ENCODE measurements around the gene CCNF. TPM values are rescaled to one million over a fixed set of nuclear protein-coding genes. Genes with fewer than 3 reads are reported as not detected.
A peak's percentile ranks its signal among the peaks of the same experiment; 100 is the strongest.
"Not testable (repeated sequence)": the region's sequence is repeated elsewhere in the genome, so short reads cannot be mapped to it uniquely, and the experiment has no call there.

CCNF gene
- 6.8 TPM for total RNA-seq
- polyA plus RNA-seq, result 1 to 10 TPM; 3.3 to 6.9 (median 5.8) TPM

- Histone ChIP-seq H3K27me3 (ENCODE audit: control insufficient read depth, insufficient read depth, low read length) (no peaks in the 10 kb centered on the region), H3K4me1 (ENCODE audit: control insufficient read depth, insufficient read depth, low read length, poor library complexity, severe bottlenecking) (peaks cover 20% of the 10 kb centered on the region), H3K9me3 (ENCODE audit: control insufficient read depth in 2 of 2, low read length in 2 of 2) (no peaks in the 10 kb centered on the region), H3K4me3 (ENCODE audit: low read depth, low read length) (peak within 1 kb of the TSS; percentile 65), H3K27ac (ENCODE audit: insufficient read depth, low read length, poor library complexity, severe bottlenecking) (peak within 1 kb of the TSS; percentile 55), H3K36me3 (ENCODE audit: control insufficient read depth, insufficient read depth, low read length) (peaks cover 6% of the 10 kb centered on the region)
- H3K27me3 Mint-ChIP-seq, result peaks cover 6% of the 10 kb centered on the region
- peak; percentile 96 for ATAC-seq (ENCODE audit: low read depth in 2 of 2)
- H3K27ac Mint-ChIP-seq, result peak within 1 kb of the TSS; percentile 66 to 92 (median 87)
- H3K4me3 Mint-ChIP-seq, result peak within 1 kb of the TSS; percentile 91 to 96 (median 94)
- peak; percentile 92 to 97 (median 97) for DNase-seq
- peaks cover 0 to 1% (median 0%) of the 10 kb centered on the region in 7 donors for H3K9me3 Mint-ChIP-seq
- H3K4me1 Mint-ChIP-seq, result peaks cover 4 to 23% (median 13%) of the 10 kb centered on the region in 4 donors
- H3K36me3 Mint-ChIP-seq, result peaks cover 3% of the 10 kb centered on the region
These were observed at the start of gene CCNF for GRCh38 chr16:2429034-2429770. Gene CCNF (plus strand): TSS chr16:2429447. CDS start chr16:2429482, 35 bp downstream.

- Histone ChIP-seq H3K9me3 (ENCODE audit: control insufficient read depth in 2 of 2, low read length in 2 of 2) (no peaks in the 10 kb centered on the region), H3K4me3 (ENCODE audit: low read depth, low read length) (no peak overlapping the region), H3K36me3 (ENCODE audit: control insufficient read depth, insufficient read depth, low read length) (no peaks in the 10 kb centered on the region), H3K27me3 (ENCODE audit: control insufficient read depth, insufficient read depth, low read length) (peaks cover 4% of the 10 kb centered on the region), H3K4me1 (ENCODE audit: control insufficient read depth, insufficient read depth, low read length, poor library complexity, severe bottlenecking) (no peaks in the 10 kb centered on the region), H3K27ac (ENCODE audit: insufficient read depth, low read length, poor library complexity, severe bottlenecking) (no peak overlapping the region)
- no peak overlapping the region for H3K27ac Mint-ChIP-seq
- ATAC-seq (ENCODE audit: low read depth in 2 of 2) (no peak), DNase-seq (no peak)
- peaks cover 31% of the 10 kb centered on the region for H3K27me3 Mint-ChIP-seq
- H3K4me3 Mint-ChIP-seq, result no peak overlapping the region
- peaks cover 0 to 3% (median 1%) of the 10 kb centered on the region in 7 donors for H3K9me3 Mint-ChIP-seq
- peaks cover 0 to 4% (median 0%) of the 10 kb centered on the region in 4 donors for H3K4me1 Mint-ChIP-seq
- H3K36me3 Mint-ChIP-seq, result no peaks in the 10 kb centered on the region
These were observed 45.7 kb upstream of the CCNF start for GRCh38 chr16:2383501-2383900.

GRCh38 chr16:2384426-2384825 is 44.8 kb upstream of the CCNF start:
- H3K4me3 Mint-ChIP-seq, result no peak overlapping the region
- no peaks in the 10 kb centered on the region for H3K4me1 ChIP-seq (ENCODE audit: control insufficient read depth, insufficient read depth, low read length, poor library complexity, severe bottlenecking)
- H3K36me3 Mint-ChIP-seq, result no peaks in the 10 kb centered on the region
- no peak overlapping the region for H3K27ac Mint-ChIP-seq
- peaks cover 0 to 6% (median 1%) of the 10 kb centered on the region in 7 donors for H3K9me3 Mint-ChIP-seq
- H3K9me3 ChIP-seq (ENCODE audit: control insufficient read depth in 2 of 2, low read length in 2 of 2), result peaks cover 0 to 2% of the 10 kb centered on the region in 2 experiments
- no peak overlapping the region for H3K4me3 ChIP-seq (ENCODE audit: low read depth, low read length)
- ATAC-seq (ENCODE audit: low read depth in 2 of 2) (no peak), DNase-seq (no peak)
- no peak overlapping the region for H3K27ac ChIP-seq (ENCODE audit: insufficient read depth, low read length, poor library complexity, severe bottlenecking)
- H3K27me3 Mint-ChIP-seq, result peaks cover 34% of the 10 kb centered on the region
- H3K4me1 Mint-ChIP-seq, result peaks cover 0 to 4% (median 0%) of the 10 kb centered on the region in 4 donors
- H3K36me3 ChIP-seq (ENCODE audit: control insufficient read depth, insufficient read depth, low read length), result no peaks in the 10 kb centered on the region
- H3K27me3 ChIP-seq (ENCODE audit: control insufficient read depth, insufficient read depth, low read length), result peaks cover 4% of the 10 kb centered on the region

GRCh38 chr16:2385190-2385836 is 43.9 kb upstream of the CCNF start:
- H3K27ac Mint-ChIP-seq, result no peak overlapping the region
- peaks cover 38% of the 10 kb centered on the region for H3K27me3 Mint-ChIP-seq
- no peak overlapping the region for H3K4me3 Mint-ChIP-seq
- no peaks in the 10 kb centered on the region for H3K36me3 Mint-ChIP-seq
- Histone ChIP-seq H3K4me1 (ENCODE audit: control insufficient read depth, insufficient read depth, low read length, poor library complexity, severe bottlenecking) (no peaks in the 10 kb centered on the region), H3K36me3 (ENCODE audit: control insufficient read depth, insufficient read depth, low read length) (no peaks in the 10 kb centered on the region), H3K9me3 (ENCODE audit: control insufficient read depth in 2 of 2, low read length in 2 of 2) (peaks cover 0 to 2% of the 10 kb centered on the region in 2 experiments), H3K4me3 (ENCODE audit: low read depth, low read length) (no peak overlapping the region), H3K27me3 (ENCODE audit: control insufficient read depth, insufficient read depth, low read length) (peaks cover 4% of the 10 kb centered on the region), H3K27ac (ENCODE audit: insufficient read depth, low read length, poor library complexity, severe bottlenecking) (no peak overlapping the region)
- ATAC-seq (ENCODE audit: low read depth in 2 of 2), result no peak
- no peak for DNase-seq
- peaks cover 0 to 6% (median 2%) of the 10 kb centered on the region in 7 donors for H3K9me3 Mint-ChIP-seq
- peaks cover 0 to 4% (median 0%) of the 10 kb centered on the region in 4 donors for H3K4me1 Mint-ChIP-seq

GRCh38 chr16:2385982-2386381 is 43.3 kb upstream of the CCNF start:
- not testable (repeated sequence) for H3K27ac Mint-ChIP-seq; H3K9me3 ChIP-seq (ENCODE audit: control insufficient read depth in 2 of 2, low read length in 2 of 2); H3K4me3 Mint-ChIP-seq; H3K4me3 ChIP-seq (ENCODE audit: low read depth, low read length); H3K27ac ChIP-seq (ENCODE audit: insufficient read depth, low read length, poor library complexity, severe bottlenecking); H3K9me3 Mint-ChIP-seq; ATAC-seq (ENCODE audit: low read depth in 2 of 2); H3K36me3 Mint-ChIP-seq; H3K4me1 Mint-ChIP-seq; DNase-seq; H3K36me3 ChIP-seq (ENCODE audit: control insufficient read depth, insufficient read depth, low read length); H3K27me3 ChIP-seq (ENCODE audit: control insufficient read depth, insufficient read depth, low read length); H3K4me1 ChIP-seq (ENCODE audit: control insufficient read depth, insufficient read depth, low read length, poor library complexity, severe bottlenecking)
- peaks cover 38% of the 10 kb centered on the region for H3K27me3 Mint-ChIP-seq

GRCh38 chr16:2386990-2387389 is 42.3 kb upstream of the CCNF start:
- H3K27ac Mint-ChIP-seq, result no peak overlapping the region
- H3K36me3 ChIP-seq (ENCODE audit: control insufficient read depth, insufficient read depth, low read length), result no peaks in the 10 kb centered on the region
- peaks cover 4% of the 10 kb centered on the region for H3K27me3 ChIP-seq (ENCODE audit: control insufficient read depth, insufficient read depth, low read length)
- no peak for ATAC-seq (ENCODE audit: low read depth in 2 of 2)
- H3K9me3 ChIP-seq (ENCODE audit: control insufficient read depth in 2 of 2, low read length in 2 of 2), result peaks cover 0 to 2% of the 10 kb centered on the region in 2 experiments
- H3K4me3 Mint-ChIP-seq, result no peak overlapping the region
- no peaks in the 10 kb centered on the region for H3K4me1 ChIP-seq (ENCODE audit: control insufficient read depth, insufficient read depth, low read length, poor library complexity, severe bottlenecking)
- H3K27me3 Mint-ChIP-seq, result peaks cover 35% of the 10 kb centered on the region
- H3K4me1 Mint-ChIP-seq, result peaks cover 0 to 4% (median 0%) of the 10 kb centered on the region in 4 donors
- H3K36me3 Mint-ChIP-seq, result no peaks in the 10 kb centered on the region
- H3K4me3 ChIP-seq (ENCODE audit: low read depth, low read length), result no peak overlapping the region
- peaks cover 0 to 6% (median 2%) of the 10 kb centered on the region in 7 donors for H3K9me3 Mint-ChIP-seq
- no peak overlapping the region for H3K27ac ChIP-seq (ENCODE audit: insufficient read depth, low read length, poor library complexity, severe bottlenecking)
- no peak for DNase-seq

- Mint-ChIP-seq H3K27ac (no peak overlapping the region), H3K27me3 (peaks cover 32% of the 10 kb centered on the region), H3K36me3 (no peaks in the 10 kb centered on the region), H3K4me3 (no peak overlapping the region), H3K9me3 (peaks cover 0 to 6% (median 2%) of the 10 kb centered on the region in 7 donors), H3K4me1 (peaks cover 0 to 4% (median 0%) of the 10 kb centered on the region in 4 donors)
- Histone ChIP-seq H3K36me3 (ENCODE audit: control insufficient read depth, insufficient read depth, low read length) (no peaks in the 10 kb centered on the region), H3K4me1 (ENCODE audit: control insufficient read depth, insufficient read depth, low read length, poor library complexity, severe bottlenecking) (no peaks in the 10 kb centered on the region), H3K9me3 (ENCODE audit: control insufficient read depth in 2 of 2, low read length in 2 of 2) (peaks cover 0 to 2% of the 10 kb centered on the region in 2 experiments), H3K27me3 (ENCODE audit: control insufficient read depth, insufficient read depth, low read length) (peaks cover 4% of the 10 kb centered on the region), H3K4me3 (ENCODE audit: low read depth, low read length) (no peak overlapping the region), H3K27ac (ENCODE audit: insufficient read depth, low read length, poor library complexity, severe bottlenecking) (no peak overlapping the region)
- ATAC-seq (ENCODE audit: low read depth in 2 of 2), result no peak
- no peak for DNase-seq
These were observed 40.9 kb upstream of the CCNF start for GRCh38 chr16:2388139-2388874.

Measured in CD4-positive, CD25-positive, alpha-beta regulatory T cell (primary cell).